HL-60/S4 (cell line): ENCODE data around the gene RNF111.

ENCODE experiments used
- in situ Hi-C: fragments of 300-500 bp; cut with MboI; formaldehyde crosslinking; loops from 2 replicates; pipeline ENCODE4 v1.14.3; 2022; ENCODE audit warnings: low sequenced_read_pairs

The RNF111 gene

GRCh38 chr15:59052915-59053407, 65.5 kb downstream of the RNF111 start:
- in situ Hi-C loops, result no loop called here

GRCh38 chr15:59053482-59053881, 66.0 kb downstream of the RNF111 start:
- in situ Hi-C loops, result no loop called here

- in situ Hi-C loops, result no loop called here
Observed at GRCh38 chr15:59059076-59059597, 71.7 kb downstream of the RNF111 start.

GRCh38 chr15:59060348-59060747, 72.9 kb downstream of the RNF111 start:
- in situ Hi-C loops, result no loop called here

GRCh38 chr15:59063042-59063441, 75.6 kb downstream of the RNF111 start:
- in situ Hi-C loops, result no loop called here

- in situ Hi-C loops, result no loop called here
Observed at GRCh38 chr15:59069430-59069829, 82.0 kb downstream of the RNF111 start.

GRCh38 chr15:59074607-59075006, 87.1 kb downstream of the RNF111 start:
- in situ Hi-C loops, result no loop called here

GRCh38 chr15:59087731-59088130, 100.3 kb downstream of the RNF111 start:
- in situ Hi-C loops, result no loop called here

GRCh38 chr15:59094077-59094476, 106.6 kb downstream of the RNF111 start:
- in situ Hi-C loops, result no loop called here

- in situ Hi-C loops, result no loop called here
Observed at GRCh38 chr15:59096429-59096828, 109.0 kb downstream of the RNF111 start.

- in situ Hi-C loops, result no loop called here
Observed at GRCh38 chr15:59099162-59099685, 111.8 kb downstream of the RNF111 start.

- in situ Hi-C loops, result no loop called here
Observed at GRCh38 chr15:59104602-59104911, 117.1 kb downstream of the RNF111 start.

GRCh38 chr15:59104912-59105732, 117.7 kb downstream of the RNF111 start, which contains the start of gene CCNB2:
TSS of gene CCNB2 (plus strand) at chr15:59105146. CDS start at chr15:59105269, 123 bp downstream.
- in situ Hi-C loops, result no loop called here

- in situ Hi-C loops, result no loop called here
Observed at GRCh38 chr15:59105854-59106253, 118.4 kb downstream of the RNF111 start.

GRCh38 chr15:59111251-59111650, 123.8 kb downstream of the RNF111 start:
- in situ Hi-C loops, result no loop called here

GRCh38 chr15:59115047-59115446, 127.6 kb downstream of the RNF111 start:
- in situ Hi-C loops, result no loop called here

- in situ Hi-C loops, result no loop called here
Observed at GRCh38 chr15:59116141-59116540, 128.7 kb downstream of the RNF111 start.

GRCh38 chr15:59116771-59117170, 129.3 kb downstream of the RNF111 start:
- in situ Hi-C loops, result no loop called here

- in situ Hi-C loops, result no loop called here
Observed at GRCh38 chr15:59119625-59120024, 132.2 kb downstream of the RNF111 start.

- in situ Hi-C loops, result no loop called here
Observed at GRCh38 chr15:59120937-59121336, 133.5 kb downstream of the RNF111 start.

GRCh38 chr15:59124261-59124660, 136.8 kb downstream of the RNF111 start:
- in situ Hi-C loops, result no loop called here

GRCh38 chr15:59125683-59126082, 138.2 kb downstream of the RNF111 start:
- in situ Hi-C loops, result loop anchor here (25.0 kb wide), 1 partner anchor 888 kb away; no protein-coding TSS in a partner anchor
